Activated T-helper 2 cell treated with anti-CD3 and anti-CD28 coated beads, Interferon-gamma antibody, Interleukin-2, Interleukin-4, amounts not matched to agents 10 μg/mL and 5 μg/mL and 100 μg/mL, durations not matched to agents 14 hours and 24 hours and 36 hours (primary cell): ENCODE results near the gene ERP27. TPM values are rescaled to one million over a fixed set of nuclear protein-coding genes. Genes with fewer than 3 reads are reported as not detected.

Experiments
- DNase-seq: peaks from one replicate; pipeline ENCODE4 v3.0.0; 2021; ENCODE audit warnings: low spot score
- H3K27ac Mint-ChIP-seq: one replicate; pipeline ENCODE4 v1.8.0; 2021; ENCODE audit warnings: mixed read lengths
- H3K27me3 Mint-ChIP-seq: one replicate; pipeline ENCODE4 v1.8.0; 2021; ENCODE audit warnings: low read depth, mixed read lengths
- H3K36me3 Mint-ChIP-seq: one replicate; pipeline ENCODE4 v1.8.0; 2021; ENCODE audit warnings: low read depth, mixed read lengths
- H3K4me1 Mint-ChIP-seq: one replicate; pipeline ENCODE4 v1.8.0; 2021; ENCODE audit warnings: low read depth, mixed read lengths
- H3K4me3 Mint-ChIP-seq: one replicate; pipeline ENCODE4 v1.8.0; 2021; ENCODE audit warnings: low read depth, mild to moderate bottlenecking, moderate library complexity, mixed read lengths
- H3K9me3 Mint-ChIP-seq: one replicate; pipeline ENCODE4 v1.8.0; 2021; ENCODE audit warnings: mixed read lengths
- intact Hi-C: fragments of 100-400 bp; cut with micrococcal nuclease; formaldehyde crosslinking; loops from one replicate; pipeline ENCODE4 v1.15.1; 2023
- total RNA-seq: library from RNA; stranded (reverse); gene quantifications from 2 replicates; pipeline ENCODE4 v1.2.3, GENCODE V29; 2022

The ERP27 gene
- total RNA-seq, 1 donor from 2014 or later, result 3.2 TPM

- DNase-seq, result no peak
- peaks cover 7% of the 10 kb centered on the region for H3K9me3 Mint-ChIP-seq
- peaks cover 3% of the 10 kb centered on the region for H3K36me3 Mint-ChIP-seq
- H3K4me3 Mint-ChIP-seq, result no peak overlapping the region
- peaks cover 17% of the 10 kb centered on the region for H3K4me1 Mint-ChIP-seq
- intact Hi-C loops, result no loop called here
- H3K27me3 Mint-ChIP-seq, result peaks cover 3% of the 10 kb centered on the region
- H3K27ac Mint-ChIP-seq, result no peak overlapping the region
These were observed 32.1 kb upstream of the ERP27 start for GRCh38 chr12:14970473-14970872.

- intact Hi-C loops, result no loop called here
- no peak overlapping the region for H3K27ac Mint-ChIP-seq
- peaks cover 3% of the 10 kb centered on the region for H3K36me3 Mint-ChIP-seq
- no peak overlapping the region for H3K4me3 Mint-ChIP-seq
- peaks cover 7% of the 10 kb centered on the region for H3K9me3 Mint-ChIP-seq
- DNase-seq, result no peak
- peaks cover 3% of the 10 kb centered on the region for H3K27me3 Mint-ChIP-seq
- H3K4me1 Mint-ChIP-seq, result peaks cover 33% of the 10 kb centered on the region
These were observed 30.1 kb upstream of the ERP27 start for GRCh38 chr12:14968478-14968877.

GRCh38 chr12:14965221-14965620 is 26.9 kb upstream of the ERP27 start:
- H3K4me1 Mint-ChIP-seq, result peaks cover 34% of the 10 kb centered on the region
- H3K27me3 Mint-ChIP-seq, result peaks cover 3% of the 10 kb centered on the region
- H3K4me3 Mint-ChIP-seq, result no peak overlapping the region
- H3K36me3 Mint-ChIP-seq, result peaks cover 9% of the 10 kb centered on the region
- no peak overlapping the region for H3K27ac Mint-ChIP-seq
- intact Hi-C loops, result no loop called here
- DNase-seq, result no peak
- H3K9me3 Mint-ChIP-seq, result peaks cover 3% of the 10 kb centered on the region

GRCh38 chr12:14964406-14964805 is 26.1 kb upstream of the ERP27 start:
- Mint-ChIP-seq H3K4me3 (no peak overlapping the region), H3K9me3 (no peaks in the 10 kb centered on the region), H3K27ac (no peak overlapping the region), H3K4me1 (peaks cover 37% of the 10 kb centered on the region), H3K27me3 (no peaks in the 10 kb centered on the region), H3K36me3 (peaks cover 13% of the 10 kb centered on the region)
- intact Hi-C loops, result loop anchor here (5.0 kb wide), 2 partner anchors 577 to 918 kb away; partner anchors contain the start of gene STRAP
- no peak for DNase-seq

GRCh38 chr12:14963520-14963919 is 25.2 kb upstream of the ERP27 start:
- H3K27ac Mint-ChIP-seq, result peak overlapping the region; percentile 58

GRCh38 chr12:14962797-14963196 is 24.5 kb upstream of the ERP27 start:
- intact Hi-C loops, result loop anchor here (5.0 kb wide), 2 partner anchors 575 to 920 kb away; partner anchors contain the start of gene STRAP
- H3K4me3 Mint-ChIP-seq, result peak overlapping the region; percentile 96
- H3K27ac Mint-ChIP-seq, result peak overlapping the region; percentile 97
- H3K27me3 Mint-ChIP-seq, result no peaks in the 10 kb centered on the region
- H3K4me1 Mint-ChIP-seq, result peaks cover 44% of the 10 kb centered on the region
- no peak for DNase-seq
- no peaks in the 10 kb centered on the region for H3K9me3 Mint-ChIP-seq
- H3K36me3 Mint-ChIP-seq, result peaks cover 29% of the 10 kb centered on the region

More at GRCh38 chr12:14963520-14963919, 25.2 kb upstream of the ERP27 start:
- Mint-ChIP-seq H3K36me3 (peaks cover 22% of the 10 kb centered on the region), H3K27me3 (no peaks in the 10 kb centered on the region), H3K4me3 (peak overlapping the region; percentile 3), H3K4me1 (peaks cover 37% of the 10 kb centered on the region), H3K9me3 (no peaks in the 10 kb centered on the region)
- no peak for DNase-seq
- intact Hi-C loops, result loop anchor here (5.0 kb wide), 2 partner anchors 576 to 919 kb away; partner anchors contain the start of gene STRAP

GRCh38 chr12:14962153-14962539 is 23.8 kb upstream of the ERP27 start:
- Mint-ChIP-seq H3K4me3 (peak overlapping the region; percentile 96), H3K4me1 (peaks cover 49% of the 10 kb centered on the region)

GRCh38 chr12:14961466-14962152 is 23.3 kb upstream of the ERP27 start, which contains the start of gene ARHGDIB:
TSS of gene ARHGDIB (minus strand) at chr12:14961601. CDS start at chr12:14950712, 10,889 bp downstream.
- peak within 1 kb of the TSS; percentile 97 for H3K27ac Mint-ChIP-seq
- H3K36me3 Mint-ChIP-seq, result peaks cover 35% of the 10 kb centered on the region
- peak within 1 kb of the TSS; percentile 96 for H3K4me3 Mint-ChIP-seq
- intact Hi-C loops, result loop anchor here (1.0 to 5.0 kb wide), 8 partner anchors 9 to 921 kb away; partner anchors contain the start of genes C12orf60, STRAP and WBP11
- peaks cover 53% of the 10 kb centered on the region for H3K4me1 Mint-ChIP-seq
- no peaks in the 10 kb centered on the region for H3K27me3 Mint-ChIP-seq
- DNase-seq, result peak; percentile 82
- no peaks in the 10 kb centered on the region for H3K9me3 Mint-ChIP-seq

More at GRCh38 chr12:14962153-14962539, 23.8 kb upstream of the ERP27 start:
- no peaks in the 10 kb centered on the region for H3K27me3 Mint-ChIP-seq
- H3K9me3 Mint-ChIP-seq, result no peaks in the 10 kb centered on the region
- peak overlapping the region; percentile 97 for H3K27ac Mint-ChIP-seq
- no peak for DNase-seq
- peaks cover 33% of the 10 kb centered on the region for H3K36me3 Mint-ChIP-seq
- intact Hi-C loops, result loop anchor here (5.0 kb wide), 2 partner anchors 575 to 920 kb away; partner anchors contain the start of gene STRAP

- peaks cover 41% of the 10 kb centered on the region for H3K36me3 Mint-ChIP-seq
- H3K27ac Mint-ChIP-seq, result peak overlapping the region; percentile 97
- intact Hi-C loops, result loop anchor here (1.0 to 5.0 kb wide), 8 partner anchors 9 to 921 kb away; partner anchors contain the start of genes C12orf60, STRAP and WBP11
- peaks cover 58% of the 10 kb centered on the region for H3K4me1 Mint-ChIP-seq
- DNase-seq, result peak; percentile 43
- no peaks in the 10 kb centered on the region for H3K9me3 Mint-ChIP-seq
- peak overlapping the region; percentile 96 for H3K4me3 Mint-ChIP-seq
- no peaks in the 10 kb centered on the region for H3K27me3 Mint-ChIP-seq
These were observed 22.5 kb upstream of the ERP27 start for GRCh38 chr12:14960548-14961465.

GRCh38 chr12:14959916-14960496 is 21.7 kb upstream of the ERP27 start:
- no peak for DNase-seq
- intact Hi-C loops, result loop anchor here (5.0 kb wide), 2 partner anchors 573 to 922 kb away; partner anchors contain the start of gene STRAP
- Mint-ChIP-seq H3K9me3 (no peaks in the 10 kb centered on the region), H3K4me1 (peaks cover 53% of the 10 kb centered on the region), H3K36me3 (peaks cover 41% of the 10 kb centered on the region), H3K27ac (peak overlapping the region; percentile 97), H3K27me3 (no peaks in the 10 kb centered on the region), H3K4me3 (peak overlapping the region; percentile 96)

- peak overlapping the region; percentile 96 for H3K4me3 Mint-ChIP-seq
- no peak for DNase-seq
- no peaks in the 10 kb centered on the region for H3K27me3 Mint-ChIP-seq
- peaks cover 51% of the 10 kb centered on the region for H3K4me1 Mint-ChIP-seq
- peaks cover 44% of the 10 kb centered on the region for H3K36me3 Mint-ChIP-seq
- intact Hi-C loops, result no loop called here
- peak overlapping the region; percentile 97 for H3K27ac Mint-ChIP-seq
- H3K9me3 Mint-ChIP-seq, result no peaks in the 10 kb centered on the region
These were observed 21.1 kb upstream of the ERP27 start for GRCh38 chr12:14959463-14959862.

GRCh38 chr12:14959126-14959440 is 20.7 kb upstream of the ERP27 start:
- DNase-seq, result no peak
- peak overlapping the region; percentile 96 for H3K4me3 Mint-ChIP-seq
- no peaks in the 10 kb centered on the region for H3K9me3 Mint-ChIP-seq
- peaks cover 45% of the 10 kb centered on the region for H3K36me3 Mint-ChIP-seq
- intact Hi-C loops, result no loop called here
- H3K27ac Mint-ChIP-seq, result peak overlapping the region; percentile 97
- peaks cover 51% of the 10 kb centered on the region for H3K4me1 Mint-ChIP-seq
- H3K27me3 Mint-ChIP-seq, result no peaks in the 10 kb centered on the region
